Duodenal mucosa (tissue), 2 donors: Measurements from ENCODE around the gene SLC39A11.
"Not testable (repeated sequence)": the region's sequence is repeated elsewhere in the genome, so short reads cannot be mapped to it uniquely, and the experiment has no call there.

Source experiments
- H3K27ac ChIP-seq: one replicate; pipeline ENCODE4 v1.7.0; 2013; ENCODE audit warnings: low read depth, low read length
- H3K27me3 ChIP-seq, 2 donors: one replicate each; pipeline ENCODE4 v1.7.0; 2013; ENCODE audit warnings: low read length in 2 of 2, control low read depth in 1 of 2; ENCODE audit not compliant: insufficient read depth in 2 of 2, control insufficient read depth in 1 of 2
- H3K36me3 ChIP-seq, 2 donors: one replicate each; pipeline ENCODE4 v1.7.0; 2013; ENCODE audit warnings: low read length in 2 of 2, control low read depth in 1 of 2; ENCODE audit not compliant: insufficient read depth in 2 of 2, control insufficient read depth in 1 of 2
- H3K4me1 ChIP-seq, 2 donors: one replicate each; pipeline ENCODE4 v1.7.0; 2013; ENCODE audit warnings: low read length in 2 of 2, control low read depth in 1 of 2; ENCODE audit not compliant: insufficient read depth in 2 of 2, control insufficient read depth in 1 of 2
- H3K4me3 ChIP-seq, 2 donors: one replicate each; pipeline ENCODE4 v1.7.0; 2013; ENCODE audit warnings: low read length in 2 of 2, low read depth in 1 of 2
- H3K9ac ChIP-seq, 2 donors: one replicate each; pipeline ENCODE4 v1.7.0; 2013; ENCODE audit warnings: low read length in 2 of 2, low read depth in 1 of 2
- H3K9me3 ChIP-seq, 2 donors: one replicate each; pipeline ENCODE4 v1.7.0; 2013; ENCODE audit warnings: low read length in 2 of 2, control low read depth in 1 of 2; ENCODE audit not compliant: control insufficient read depth in 1 of 2

SLC39A11 gene

GRCh38 chr17:72915625-72916081, 176.8 kb downstream of the SLC39A11 start:
- no peaks in the 10 kb centered on the region for H3K36me3 ChIP-seq
- H3K4me3 ChIP-seq, result no peak overlapping the region
- H3K27me3 ChIP-seq, result no peaks in the 10 kb centered on the region
- H3K9me3 ChIP-seq, result no peaks in the 10 kb centered on the region
- H3K9ac ChIP-seq, result no peak overlapping the region
- no peaks in the 10 kb centered on the region for H3K4me1 ChIP-seq
- H3K27ac ChIP-seq, result no peak overlapping the region

GRCh38 chr17:72913142-72913682, 179.3 kb downstream of the SLC39A11 start:
- no peaks in the 10 kb centered on the region for H3K4me1 ChIP-seq
- H3K9me3 ChIP-seq, result no peaks in the 10 kb centered on the region
- H3K9ac ChIP-seq, result no peak overlapping the region
- H3K27me3 ChIP-seq, result no peaks in the 10 kb centered on the region
- no peak overlapping the region for H3K4me3 ChIP-seq
- H3K27ac ChIP-seq, result no peak overlapping the region
- H3K36me3 ChIP-seq, result peaks cover 0 to 4% of the 10 kb centered on the region in 2 donors

GRCh38 chr17:72906306-72906705, 186.2 kb downstream of the SLC39A11 start:
- Histone ChIP-seq H3K9ac (no peak overlapping the region), H3K36me3 (peaks cover 0 to 10% of the 10 kb centered on the region in 2 donors), H3K4me1 (no peaks in the 10 kb centered on the region), H3K9me3 (no peaks in the 10 kb centered on the region), H3K27ac (no peak overlapping the region), H3K27me3 (no peaks in the 10 kb centered on the region), H3K4me3 (no peak overlapping the region)

- peaks cover 0 to 5% of the 10 kb centered on the region in 2 donors for H3K4me1 ChIP-seq
These were observed 189.0 kb downstream of the SLC39A11 start for GRCh38 chr17:72903522-72903921.

GRCh38 chr17:72901657-72902056, 190.8 kb downstream of the SLC39A11 start:
- Histone ChIP-seq H3K9me3 (no peaks in the 10 kb centered on the region), H3K36me3 (peaks cover 0 to 4% of the 10 kb centered on the region in 2 donors), H3K9ac (no peak overlapping the region)

More at GRCh38 chr17:72903522-72903921, 189.0 kb downstream of the SLC39A11 start:
- H3K9me3 ChIP-seq, result no peaks in the 10 kb centered on the region
- H3K36me3 ChIP-seq, result peaks cover 0 to 9% of the 10 kb centered on the region in 2 donors
- no peak overlapping the region for H3K9ac ChIP-seq
- no peaks in the 10 kb centered on the region for H3K27me3 ChIP-seq
- no peak overlapping the region for H3K4me3 ChIP-seq
- no peak overlapping the region for H3K27ac ChIP-seq

GRCh38 chr17:72901083-72901482, 191.4 kb downstream of the SLC39A11 start:
- no peak overlapping the region for H3K9ac ChIP-seq
- H3K4me1 ChIP-seq, result peaks cover 0 to 5% of the 10 kb centered on the region in 2 donors
- H3K36me3 ChIP-seq, result peaks cover 0 to under 1% of the 10 kb centered on the region in 2 donors
- H3K9me3 ChIP-seq, result no peaks in the 10 kb centered on the region
- no peak overlapping the region for H3K4me3 ChIP-seq
- H3K27ac ChIP-seq, result no peak overlapping the region
- no peaks in the 10 kb centered on the region for H3K27me3 ChIP-seq

More at GRCh38 chr17:72901657-72902056, 190.8 kb downstream of the SLC39A11 start:
- H3K27me3 ChIP-seq, result no peaks in the 10 kb centered on the region
- peaks cover 0 to 5% of the 10 kb centered on the region in 2 donors for H3K4me1 ChIP-seq
- H3K27ac ChIP-seq, result no peak overlapping the region
- H3K4me3 ChIP-seq, result no peak overlapping the region

- Histone ChIP-seq H3K36me3 (no peaks in the 10 kb centered on the region), H3K9me3 (no peaks in the 10 kb centered on the region), H3K9ac (no peak overlapping the region), H3K4me1 (peaks cover 0 to 5% of the 10 kb centered on the region in 2 donors), H3K27ac (no peak overlapping the region), H3K4me3 (no peak overlapping the region), H3K27me3 (no peaks in the 10 kb centered on the region)
These were observed 191.9 kb downstream of the SLC39A11 start for GRCh38 chr17:72900654-72900971.

GRCh38 chr17:72898725-72899124, 193.8 kb downstream of the SLC39A11 start:
- no peaks in the 10 kb centered on the region for H3K27me3 ChIP-seq
- no peaks in the 10 kb centered on the region for H3K9me3 ChIP-seq
- no peak overlapping the region for H3K9ac ChIP-seq
- H3K4me3 ChIP-seq, result no peak overlapping the region
- no peaks in the 10 kb centered on the region for H3K36me3 ChIP-seq
- peaks cover 0 to 5% of the 10 kb centered on the region in 2 donors for H3K4me1 ChIP-seq
- H3K27ac ChIP-seq, result no peak overlapping the region

- H3K27ac ChIP-seq, H3K9me3 ChIP-seq, H3K4me1 ChIP-seq, H3K36me3 ChIP-seq, H3K4me3 ChIP-seq, H3K27me3 ChIP-seq, H3K9ac ChIP-seq: not testable (repeated sequence)
These were observed 196.2 kb downstream of the SLC39A11 start for GRCh38 chr17:72896288-72896687.

- H3K27ac ChIP-seq, result no peak overlapping the region
- H3K36me3 ChIP-seq, result peaks cover 0 to 7% of the 10 kb centered on the region in 2 donors
These were observed 200.9 kb downstream of the SLC39A11 start for GRCh38 chr17:72891627-72892026.

More at GRCh38 chr17:72891627-72892026, 200.9 kb downstream of the SLC39A11 start:
- Histone ChIP-seq H3K4me3 (no peak overlapping the region), H3K9ac (no peak overlapping the region), H3K27me3 (no peaks in the 10 kb centered on the region), H3K9me3 (no peaks in the 10 kb centered on the region), H3K4me1 (no peaks in the 10 kb centered on the region)
